HG02970 (cell line): ENCODE measurements around the gene BMP10.

ENCODE experiments used
- ATAC-seq: cut with Tn5 transposase; IDR thresholded peaks from one replicate; pipeline ENCODE4 v1.9.1; 2021; ENCODE audit warnings: mild to moderate bottlenecking, moderate library complexity, moderate number of reproducible peaks; ENCODE audit not compliant: unreplicated experiment, low FRiP score

BMP10 gene

DNA sequence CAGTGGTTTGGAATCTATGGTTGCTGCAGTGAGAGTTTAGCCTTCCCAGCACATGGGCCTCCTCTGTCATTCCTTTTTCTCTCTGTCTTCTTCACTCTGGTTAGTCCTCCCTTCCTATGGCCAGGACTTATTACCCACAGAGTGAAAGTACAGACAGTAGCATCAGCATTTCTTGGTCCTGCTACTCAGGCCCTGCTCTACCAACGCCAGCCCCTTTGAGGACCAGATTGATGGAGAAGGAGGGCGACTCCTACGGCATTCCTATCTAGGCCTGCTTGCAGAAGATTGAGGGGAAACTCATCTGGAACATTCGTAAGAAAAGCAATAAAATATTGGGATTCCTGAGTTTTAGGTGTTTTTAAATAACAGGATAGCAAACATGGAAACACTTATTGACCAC, 43.5 kb downstream of the BMP10 start:
- ATAC-seq = no peak

DNA sequence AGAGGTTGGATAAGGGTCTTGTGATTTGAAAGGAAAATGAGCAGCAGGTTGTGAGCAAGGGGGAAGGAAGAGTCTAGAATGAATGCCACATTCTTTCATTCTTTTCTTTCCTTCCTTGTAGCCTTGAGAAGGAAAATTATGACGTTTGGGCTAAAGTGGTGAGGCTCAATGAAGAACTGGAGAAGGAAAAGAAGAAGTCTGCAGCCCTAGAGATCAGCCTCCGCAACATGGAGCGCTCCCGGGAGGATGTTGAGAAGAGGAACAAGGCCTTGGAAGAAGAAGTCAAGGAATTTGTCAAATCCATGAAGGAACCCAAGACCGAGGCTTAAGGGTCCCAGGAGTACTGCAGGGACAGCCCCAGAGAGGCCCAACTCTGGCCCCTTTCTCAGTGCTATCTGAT, 45.3 kb downstream of the BMP10 start:
- ATAC-seq = no peak

DNA sequence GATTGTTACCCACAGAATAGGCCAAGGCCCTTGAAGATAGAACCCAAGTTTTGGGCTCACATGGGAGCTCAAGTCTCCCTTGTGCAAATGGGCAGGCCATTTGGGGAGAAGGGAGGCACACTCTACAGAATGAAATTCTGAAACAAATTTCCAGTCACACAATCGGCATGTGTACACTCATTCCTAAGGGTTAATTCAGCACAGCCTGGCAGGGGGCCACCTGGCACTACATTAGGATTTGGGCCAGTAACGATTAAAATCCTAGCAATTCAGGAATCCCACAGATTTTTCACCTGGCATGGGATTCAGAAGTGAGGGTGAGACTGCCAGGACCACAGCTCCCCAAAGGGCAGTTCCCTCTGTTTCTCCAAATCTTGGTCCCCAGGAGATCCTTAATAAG, 46.4 kb downstream of the BMP10 start:
- no peak for ATAC-seq

DNA sequence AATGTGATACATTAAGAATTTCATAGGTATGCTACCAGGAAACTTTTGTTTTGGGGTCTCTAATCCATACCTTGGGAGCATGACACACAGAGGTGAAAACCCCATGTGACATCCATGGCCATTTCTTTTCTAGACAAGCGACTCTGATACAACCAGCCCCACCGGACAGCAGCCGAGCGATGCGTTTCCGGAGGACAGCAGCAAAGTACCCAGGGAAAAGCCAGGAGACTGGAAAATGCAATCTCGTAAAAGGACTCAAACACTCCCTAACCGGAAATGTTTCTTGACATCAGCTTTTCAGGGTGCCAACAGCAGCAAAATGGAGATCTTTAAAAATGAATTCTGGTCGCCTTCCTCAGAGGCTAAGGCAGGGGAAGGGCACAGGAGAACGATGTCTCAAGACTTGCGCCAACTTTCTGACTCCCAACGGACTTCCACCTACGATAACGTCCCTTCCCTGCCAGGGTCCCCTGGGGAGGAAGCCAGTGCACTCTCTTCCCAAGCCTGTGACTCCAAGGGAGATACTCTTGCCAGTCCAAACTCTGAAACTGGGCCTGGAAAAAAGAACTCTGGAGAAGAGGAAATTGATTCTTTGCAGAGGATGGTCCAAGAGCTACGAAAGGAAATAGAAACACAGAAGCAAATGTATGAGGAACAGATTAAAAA, 48.9 kb downstream of the BMP10 start:
- ATAC-seq = no peak

DNA sequence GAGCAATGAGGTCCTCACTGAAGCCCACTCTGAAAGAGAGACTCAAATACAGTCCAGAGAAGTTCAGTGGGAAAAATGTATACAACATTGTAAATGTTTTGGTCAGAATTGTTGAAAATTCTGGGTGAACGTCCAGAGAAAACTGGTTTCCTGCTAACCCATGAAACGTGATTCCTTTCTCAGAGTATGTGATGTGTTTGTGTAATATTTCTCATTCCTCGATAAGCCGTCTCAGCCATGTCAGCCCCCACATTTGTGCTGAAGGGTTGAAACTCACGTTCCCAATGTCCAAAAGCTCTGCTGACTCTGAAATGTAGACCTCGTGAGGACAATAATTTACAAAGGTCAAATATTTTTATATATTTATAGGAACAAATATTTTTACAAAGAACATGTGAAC, 51.6 kb downstream of the BMP10 start:
- no peak for ATAC-seq

DNA sequence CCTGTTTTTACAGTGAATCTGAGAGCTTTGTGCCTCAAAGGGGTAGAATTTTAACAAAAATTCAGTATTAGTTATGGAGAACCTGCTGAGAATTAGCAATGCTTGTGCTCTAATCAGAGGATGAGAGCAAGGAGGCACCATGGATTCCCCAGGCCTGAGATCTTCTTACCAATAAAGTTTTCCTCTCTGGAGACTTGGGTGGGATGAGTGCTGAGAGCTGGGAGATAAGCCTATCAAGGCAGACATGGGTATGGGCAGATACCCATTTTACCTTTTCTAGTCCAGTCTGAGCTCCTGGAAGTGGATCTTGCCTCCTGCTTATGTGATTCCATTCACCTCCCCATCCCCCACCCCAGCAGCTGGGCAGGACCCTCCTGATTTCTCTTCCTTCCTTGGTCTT, 53.9 kb downstream of the BMP10 start:
- ATAC-seq = no peak
